Measurements from ENCODE around the gene KCNRG.
"Not testable (repeated sequence)": the region's sequence is repeated elsewhere in the genome, so short reads cannot be mapped to it uniquely, and the experiment has no call there.

Gene KCNRG

GRCh38 chr13:50015258-50015657 is at the start of gene KCNRG:
Gene KCNRG, plus strand, starts transcription at chr13:50015444. Its CDS starts 50 bp downstream, at chr13:50015494.
- DNase-seq = no peak

DNA sequence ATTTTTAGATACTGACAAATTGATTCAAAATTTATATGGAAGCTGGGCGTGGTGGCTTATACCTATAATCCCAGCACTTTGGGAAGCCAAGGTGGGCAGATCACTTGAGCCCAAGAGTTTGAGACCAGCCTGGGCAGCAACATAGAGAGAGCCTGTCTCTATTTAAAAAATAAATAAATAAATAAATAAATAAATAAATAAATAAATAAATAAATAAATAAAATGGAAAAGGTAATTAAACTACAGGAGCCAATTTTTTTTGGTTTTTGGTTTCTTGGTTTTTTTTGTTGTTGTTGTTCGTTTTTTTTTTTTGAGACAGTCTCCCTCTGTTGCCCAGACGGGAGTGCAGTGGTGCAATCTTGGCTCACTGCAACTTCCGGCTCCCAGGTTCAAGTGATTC is 47.8 kb upstream of the KCNRG start:
- no peak for DNase-seq

GRCh38 chr13:49972709-49973108 is 42.5 kb upstream of the KCNRG start:
- DNase-seq = no peak

DNA sequence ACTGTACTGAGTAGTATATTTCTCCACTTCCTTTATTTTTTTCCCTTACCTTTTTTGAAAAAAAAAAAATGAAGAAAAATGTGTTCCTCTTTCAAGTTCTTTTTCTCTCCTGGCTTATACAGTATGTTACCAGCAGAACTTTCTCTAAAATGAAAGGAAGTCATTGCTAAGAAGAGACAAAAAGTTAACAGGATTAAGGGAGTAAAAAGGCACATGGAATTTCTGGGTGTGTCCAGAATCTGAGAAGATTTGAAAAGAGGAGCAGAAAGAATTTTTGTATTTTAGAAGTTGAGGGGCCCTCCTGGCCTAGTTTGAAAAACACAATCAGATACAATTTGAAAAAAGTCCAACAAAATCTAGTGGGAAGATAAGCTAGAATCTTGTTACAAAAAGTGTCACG is 39.4 kb upstream of the KCNRG start:
- DNase-seq = no peak

GRCh38 chr13:49976314-49977258 is 38.7 kb upstream of the KCNRG start:
- peak; percentile 78 for DNase-seq

DNA sequence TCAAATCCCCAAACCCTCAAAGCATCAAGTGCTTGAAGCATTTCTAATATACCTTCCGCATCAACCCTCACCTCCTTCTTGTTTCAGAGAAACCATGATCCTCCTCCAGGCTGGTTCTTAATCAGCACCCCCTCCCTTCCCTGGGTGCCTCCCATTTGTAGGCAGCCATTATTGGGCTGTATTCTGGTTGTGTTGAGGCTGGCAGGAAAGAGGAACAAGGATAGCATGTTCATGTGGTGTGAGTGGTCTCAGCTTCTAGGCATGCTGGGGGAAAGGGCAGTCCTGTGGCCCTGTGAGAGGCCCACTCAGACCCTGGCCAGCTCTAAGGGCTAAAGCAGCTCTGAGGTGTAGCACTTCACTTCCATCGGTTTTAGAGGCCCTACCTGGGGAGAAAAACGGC is 37.3 kb upstream of the KCNRG start:
- DNase-seq = no peak

DNA sequence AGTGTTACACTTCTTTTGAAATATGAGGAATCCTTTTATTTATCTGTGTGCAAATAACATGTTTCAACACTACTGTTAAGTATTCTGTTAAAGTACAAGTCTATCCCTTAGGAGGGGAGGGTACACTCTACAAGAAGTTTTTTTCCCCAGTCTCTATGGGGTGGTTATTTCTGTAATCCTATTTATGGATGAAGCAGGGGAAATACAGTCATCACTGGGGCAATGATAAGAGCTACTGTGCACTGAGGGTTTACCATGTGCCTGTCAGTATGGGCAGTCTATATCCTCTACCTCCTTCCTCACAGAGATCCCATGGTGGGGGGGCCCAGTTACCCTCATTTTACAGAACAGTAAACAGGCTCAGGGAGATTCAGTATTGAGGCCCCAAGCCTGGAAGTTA is 35.0 kb upstream of the KCNRG start:
- DNase-seq = no peak

DNA sequence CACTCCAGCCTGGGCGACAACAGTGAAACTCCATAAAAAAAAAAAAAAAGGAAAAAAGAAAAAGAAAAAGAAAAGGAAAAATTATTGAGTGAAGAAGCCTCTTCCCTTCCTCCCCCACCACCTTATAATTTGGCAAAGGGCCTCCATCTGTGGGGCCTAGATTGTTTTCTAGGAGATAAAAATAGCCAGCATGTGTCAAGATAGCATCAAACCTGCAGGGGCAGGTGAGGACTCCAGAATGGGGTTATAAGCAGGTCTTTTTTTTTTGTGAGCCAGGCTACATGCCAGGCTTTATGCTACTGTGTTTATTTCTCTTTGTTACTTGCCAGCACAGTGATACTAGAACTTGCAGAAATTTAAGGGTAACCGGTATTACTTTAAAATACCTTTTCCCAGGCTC is 30.1 kb upstream of the KCNRG start:
- no peak for DNase-seq

DNA sequence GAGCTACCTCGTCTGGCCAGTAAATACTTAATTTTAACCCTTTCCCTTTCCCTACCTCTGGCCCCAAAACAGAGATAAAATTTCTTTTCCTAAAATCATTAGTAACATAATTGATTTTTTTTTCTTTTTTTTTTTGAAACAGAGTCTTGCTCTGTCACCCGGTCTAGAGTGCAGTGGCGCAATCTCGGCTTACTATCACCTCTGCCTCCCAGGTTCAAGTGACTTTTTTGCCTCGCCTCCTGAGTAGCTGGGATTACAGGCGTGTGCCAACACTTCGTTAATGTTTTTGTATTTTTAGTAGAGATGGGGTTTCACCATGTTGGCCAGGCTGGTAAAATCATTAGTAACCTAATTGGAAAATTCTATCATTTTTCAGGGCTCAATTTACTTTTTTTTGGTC is 28.8 kb upstream of the KCNRG start:
- DNase-seq = no peak

DNA sequence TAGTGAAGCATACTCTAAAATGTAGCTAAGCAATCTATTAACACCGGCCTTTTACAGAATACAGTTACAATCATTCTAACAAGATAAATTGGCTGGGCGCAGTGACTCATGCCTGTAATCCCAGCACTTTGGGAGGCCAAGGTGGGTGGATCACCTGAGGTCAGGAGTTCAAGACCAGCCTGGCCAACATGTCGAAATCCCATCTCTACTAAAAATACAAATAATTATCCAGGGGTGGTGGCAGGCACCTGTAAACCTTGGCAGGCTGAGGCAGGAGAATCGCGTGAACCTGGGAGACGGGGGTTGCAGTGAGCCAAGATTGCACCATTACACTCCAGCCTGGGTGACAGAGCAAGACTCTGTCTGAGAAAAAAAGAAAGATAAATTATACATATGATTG is 24.6 kb upstream of the KCNRG start:
- not testable (repeated sequence) for DNase-seq

DNA sequence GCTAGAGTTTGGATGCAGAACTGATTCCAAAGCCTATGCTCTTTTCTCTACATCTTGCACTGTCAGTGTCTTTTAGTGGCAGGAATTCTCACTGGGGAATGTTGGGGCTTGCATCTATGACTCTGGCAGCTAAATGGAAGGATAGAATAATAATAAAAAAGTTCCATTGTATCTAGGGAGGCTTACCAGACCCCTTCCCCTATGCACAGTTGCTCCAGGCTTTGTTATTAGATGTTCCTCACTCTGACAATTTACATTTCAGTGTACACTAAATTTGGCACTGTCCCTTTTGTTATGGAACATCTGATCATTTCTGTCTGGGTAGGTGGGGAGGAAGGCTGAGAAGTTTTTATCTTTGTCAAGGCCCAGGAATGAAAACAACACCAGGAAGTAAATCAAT is 22.1 kb upstream of the KCNRG start:
- DNase-seq = no peak

DNA sequence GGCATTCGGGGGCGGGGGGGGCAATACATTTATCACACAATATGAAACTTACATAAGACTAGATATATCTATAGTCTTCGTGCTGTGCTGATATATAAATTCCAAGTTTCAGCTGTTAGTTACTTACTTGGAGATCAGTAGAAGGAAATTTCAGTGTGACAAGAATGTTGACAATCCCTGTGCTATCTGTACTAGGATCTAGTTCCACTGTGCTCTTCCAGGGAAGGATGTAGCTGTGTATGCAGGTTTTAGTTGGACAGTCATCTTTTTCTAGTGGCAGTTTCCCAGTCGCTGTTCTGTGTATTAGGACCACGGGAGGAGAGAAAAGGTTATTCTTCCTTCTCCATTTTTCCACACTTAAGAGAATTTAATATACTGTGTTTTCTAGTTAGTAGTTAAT is 21.6 kb upstream of the KCNRG start:
- no peak for DNase-seq

GRCh38 chr13:49995625-49996101 is 19.6 kb upstream of the KCNRG start:
- DNase-seq = no peak

GRCh38 chr13:49996161-49996915 is 18.9 kb upstream of the KCNRG start:
- DNase-seq = peak; percentile 88

DNA sequence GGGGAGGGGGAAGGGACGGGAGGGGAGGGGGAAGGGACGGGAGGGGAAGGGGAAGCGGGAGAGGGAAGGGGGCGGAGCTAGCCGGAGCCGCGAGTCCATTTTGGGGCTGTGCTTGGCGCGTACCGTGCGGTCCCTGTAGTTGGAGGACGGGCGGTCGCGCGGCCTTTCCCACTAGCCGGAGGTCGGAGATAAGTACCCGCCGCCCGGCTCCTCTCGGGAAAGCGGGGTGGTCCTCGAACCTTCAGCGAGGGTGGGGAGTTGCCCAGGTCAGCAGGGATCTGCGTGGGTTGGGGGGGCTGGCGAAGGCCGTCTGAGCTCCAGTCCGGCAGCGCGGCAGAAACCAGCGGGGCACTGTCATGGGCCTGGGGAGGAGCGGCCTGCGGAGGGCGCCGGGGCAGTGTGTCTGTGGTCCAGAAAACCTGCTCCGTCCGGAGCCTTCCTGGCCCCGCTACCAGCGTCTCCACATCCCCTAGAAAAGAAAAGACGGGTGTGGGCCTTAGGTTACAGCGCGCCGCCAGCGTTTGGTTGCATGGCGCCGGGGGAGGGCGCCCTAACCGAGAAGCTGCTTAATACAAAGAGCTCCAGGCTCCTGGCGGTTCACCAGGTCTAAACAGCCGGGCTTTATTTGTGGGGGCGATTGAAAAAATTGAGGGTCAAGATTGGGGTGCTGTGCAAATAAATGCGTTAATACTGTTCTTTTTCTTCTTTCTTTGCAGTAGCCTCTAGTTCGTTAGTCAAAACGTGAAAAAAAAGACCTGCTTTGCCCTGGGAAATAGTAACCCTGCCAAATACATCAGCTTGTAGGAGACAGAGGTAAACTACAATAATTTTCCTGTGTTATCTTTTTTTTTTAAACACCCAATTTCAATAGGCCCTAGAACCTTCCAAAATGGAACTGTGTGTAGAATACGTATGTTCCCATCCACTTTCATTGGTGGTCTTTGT is 18.0 kb upstream of the KCNRG start, which contains the start of gene TRIM13:
Gene TRIM13, plus strand, starts transcription at position 92 of the 945 bp plus-strand sequence. CDS start 14,899 bp downstream, outside the sequence.
- peak; percentile 84 for DNase-seq

DNA sequence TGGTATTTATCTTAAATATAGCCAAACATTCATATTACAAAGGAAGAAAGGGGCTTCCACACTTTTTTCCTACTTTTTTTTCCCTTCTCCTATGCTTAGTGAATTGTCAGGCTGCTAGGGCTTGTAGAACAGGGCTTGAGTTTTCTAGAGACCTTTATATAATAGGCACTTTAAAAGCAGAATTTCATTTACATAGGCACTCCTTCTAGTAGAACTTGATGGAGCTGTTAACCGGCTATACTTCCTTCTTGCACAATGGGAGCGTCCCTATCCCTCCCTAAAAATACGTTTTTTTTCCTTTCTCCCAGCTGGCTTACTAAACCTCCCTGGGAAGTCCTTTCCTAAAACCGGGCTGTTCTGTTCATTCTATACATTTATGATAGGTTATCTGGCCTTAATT is 17.3 kb upstream of the KCNRG start:
- DNase-seq = no peak

DNA sequence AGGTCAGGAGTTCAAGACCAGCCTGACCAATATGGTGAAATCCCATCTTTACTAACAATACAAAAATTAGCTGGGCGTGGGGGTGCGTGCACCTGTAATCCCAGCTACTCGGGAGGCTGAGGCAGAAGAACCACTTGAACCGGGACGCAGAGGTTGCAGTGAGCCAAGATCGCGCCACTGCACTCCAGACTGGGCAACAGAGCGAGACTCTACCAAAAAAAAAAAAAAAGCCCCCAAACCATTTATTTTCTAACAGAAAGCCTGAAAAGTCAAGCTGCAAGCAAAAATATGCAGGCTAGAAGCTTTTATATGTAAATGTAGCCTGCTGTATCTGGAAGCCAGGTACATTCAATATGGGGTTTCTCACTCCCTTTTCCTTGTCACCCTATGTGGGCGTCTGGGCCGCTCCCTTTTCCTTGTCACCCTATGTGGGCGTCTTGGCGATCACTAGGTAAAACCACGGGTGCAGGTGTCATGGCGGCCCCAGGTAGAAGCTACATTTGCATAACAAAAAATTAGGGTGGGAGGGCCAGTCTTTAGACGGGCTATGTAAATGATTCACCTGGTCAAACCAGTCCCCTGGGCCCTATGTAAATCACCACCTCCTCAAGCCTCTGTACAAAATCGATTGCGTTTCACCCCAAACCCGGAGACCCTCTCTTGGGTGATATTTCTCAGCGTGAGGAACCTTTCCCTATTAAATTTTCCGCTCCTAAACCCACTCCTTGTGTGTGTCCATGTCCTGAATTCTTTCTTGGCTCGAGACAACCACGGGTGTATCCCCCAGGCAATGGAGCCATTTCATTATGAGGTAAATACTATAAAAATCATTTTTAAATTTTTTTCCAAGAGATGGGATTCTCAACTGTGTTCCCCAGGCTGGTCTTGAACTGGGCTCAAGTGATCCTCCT is 16.3 kb upstream of the KCNRG start:
- DNase-seq = no peak

GRCh38 chr13:50001287-50001686 is 14.0 kb upstream of the KCNRG start:
- no peak for DNase-seq

- no peak for DNase-seq
These were observed 8.7 kb upstream of the KCNRG start for GRCh38 chr13:50006426-50007135.

- no peak for DNase-seq
These were observed 3.8 kb upstream of the KCNRG start for GRCh38 chr13:50011461-50011860.

Measured in stimulated activated CD4-positive, alpha-beta T cell treated with anti-CD3 and anti-CD28 coated beads, Interleukin-4, amount 100 ng/mL, for 24 hours (primary cell).